GM18499 (cell line): ENCODE results near the gene FOXD4.
"Not testable (repeated sequence)": the region's sequence is repeated elsewhere in the genome, so short reads cannot be mapped to it uniquely, and the experiment has no call there.

Source experiments
- ATAC-seq: cut with Tn5 transposase; IDR thresholded peaks from one replicate; pipeline ENCODE4 v1.9.1; 2021; ENCODE audit warnings: moderate number of reproducible peaks; ENCODE audit not compliant: insufficient read depth, unreplicated experiment

Gene FOXD4

GRCh38 chr9:94323-94722, 23.9 kb downstream of the FOXD4 start:
- ATAC-seq, result not testable (repeated sequence)

GRCh38 chr9:93909-94308, 24.3 kb downstream of the FOXD4 start:
- ATAC-seq, result not testable (repeated sequence)

GRCh38 chr9:90851-91250, 27.4 kb downstream of the FOXD4 start:
- ATAC-seq, result not testable (repeated sequence)

- ATAC-seq, result peak; percentile 70
These were observed 29.7 kb downstream of the FOXD4 start for GRCh38 chr9:88396-89037.

GRCh38 chr9:87860-88259, 30.4 kb downstream of the FOXD4 start:
- ATAC-seq, result not testable (repeated sequence)

- not testable (repeated sequence) for ATAC-seq
These were observed 31.1 kb downstream of the FOXD4 start for GRCh38 chr9:87105-87504.

GRCh38 chr9:86697-87096, 31.5 kb downstream of the FOXD4 start:
- ATAC-seq, result not testable (repeated sequence)

- ATAC-seq, result not testable (repeated sequence)
These were observed 35.1 kb downstream of the FOXD4 start for GRCh38 chr9:82932-83689.

GRCh38 chr9:78333-78732, 39.9 kb downstream of the FOXD4 start:
- ATAC-seq, result not testable (repeated sequence)

GRCh38 chr9:76389-76788, 41.8 kb downstream of the FOXD4 start:
- not testable (repeated sequence) for ATAC-seq

- ATAC-seq, result not testable (repeated sequence)
These were observed 44.2 kb downstream of the FOXD4 start for GRCh38 chr9:73900-74525.

GRCh38 chr9:73076-73899, 44.9 kb downstream of the FOXD4 start:
- not testable (repeated sequence) for ATAC-seq
